Muscle layer of duodenum (tissue), 2 donors: ENCODE data around the gene ELN.
"Not testable (repeated sequence)": the region's sequence is repeated elsewhere in the genome, so short reads cannot be mapped to it uniquely, and the experiment has no call there.

ENCODE experiments used
- H3K27ac ChIP-seq: one replicate; pipeline ENCODE4 v1.7.0; 2013; ENCODE audit warnings: mild to moderate bottlenecking, low read length
- H3K27me3 ChIP-seq: one replicate; pipeline ENCODE4 v1.7.0; 2013; ENCODE audit warnings: low read depth, mild to moderate bottlenecking, control low read depth, low read length
- H3K36me3 ChIP-seq, 2 donors: one replicate each; pipeline ENCODE4 v1.7.0; 2013; ENCODE audit warnings: low read length in 2 of 2, control low read depth in 1 of 2, mild to moderate bottlenecking in 1 of 2; ENCODE audit not compliant: insufficient read depth in 2 of 2, control insufficient read depth in 1 of 2
- H3K4me1 ChIP-seq, 2 donors: one replicate each; pipeline ENCODE4 v1.7.0; 2013; ENCODE audit warnings: low read length in 2 of 2, mild to moderate bottlenecking in 2 of 2, control low read depth in 1 of 2, moderate library complexity in 1 of 2; ENCODE audit not compliant: insufficient read depth in 2 of 2, control insufficient read depth in 1 of 2
- H3K4me3 ChIP-seq, 2 donors: one replicate each; pipeline ENCODE4 v1.7.0; 2013; ENCODE audit warnings: low read length in 2 of 2, low read depth in 1 of 2, mild to moderate bottlenecking in 1 of 2
- H3K9me3 ChIP-seq, 2 donors: one replicate each; pipeline ENCODE4 v1.7.0; 2013; ENCODE audit warnings: low read length in 2 of 2, control low read depth in 1 of 2, mild to moderate bottlenecking in 1 of 2; ENCODE audit not compliant: control insufficient read depth in 1 of 2
- donor health status: healthy.

ELN gene

DNA sequence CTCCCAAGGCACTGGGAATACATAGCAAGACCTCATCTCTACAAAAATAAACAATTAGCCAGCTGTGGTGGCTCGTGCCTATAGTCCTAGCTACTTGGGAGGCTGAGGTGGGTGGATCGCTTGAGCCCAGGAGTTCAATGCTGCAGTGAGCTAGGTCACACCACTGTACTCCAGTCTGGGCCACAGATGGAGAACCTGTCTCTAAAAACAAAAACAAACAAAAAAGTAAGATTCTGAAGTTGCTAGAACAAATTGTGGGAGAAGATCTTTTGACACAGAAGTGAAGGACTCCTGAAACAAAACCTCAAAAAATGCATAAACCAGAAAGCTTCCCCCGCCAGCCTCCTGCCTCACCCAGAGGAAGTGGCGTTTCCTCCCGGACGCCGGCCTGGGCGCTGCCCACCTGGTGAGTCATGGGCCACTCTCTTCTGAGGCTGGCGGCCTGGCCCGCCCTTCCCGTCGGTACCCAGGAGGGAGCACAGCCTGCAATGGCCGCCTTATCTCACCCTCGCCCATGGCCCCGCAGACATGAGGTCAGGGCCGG, 25.4 kb upstream of the ELN start:
- H3K9me3 ChIP-seq = no peaks in the 10 kb centered on the region
- peaks cover 0 to 7% of the 10 kb centered on the region in 2 donors for H3K4me1 ChIP-seq

DNA sequence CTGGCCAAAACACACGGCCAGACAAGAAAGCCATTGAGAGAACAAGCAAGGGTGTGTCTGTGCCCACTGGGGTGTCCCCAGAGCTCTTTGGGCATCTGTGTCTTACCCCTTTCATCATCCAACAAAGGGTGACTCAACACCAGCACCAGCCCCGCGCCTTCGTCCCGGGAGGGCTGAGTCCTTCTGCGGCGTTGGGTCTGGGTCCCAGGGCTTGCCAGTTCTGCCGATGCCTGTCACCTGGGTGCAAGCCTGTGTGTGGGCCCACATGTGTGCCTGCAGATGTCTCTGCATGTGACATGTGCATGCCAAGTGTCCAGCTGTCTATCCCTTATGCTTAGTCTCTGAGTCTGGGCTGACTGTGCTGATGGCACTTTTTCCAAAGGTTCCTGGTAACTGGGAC, 24.4 kb upstream of the ELN start:
- Histone ChIP-seq H3K9me3 (no peaks in the 10 kb centered on the region), H3K36me3 (no peaks in the 10 kb centered on the region), H3K4me3 (no peak overlapping the region), H3K4me1 (peaks cover 0 to 7% of the 10 kb centered on the region in 2 donors), H3K27me3 (no peaks in the 10 kb centered on the region), H3K27ac (no peak overlapping the region)

More for the DNA sequence above, 25.4 kb upstream of the ELN start:
- Histone ChIP-seq H3K4me3 (no peak overlapping the region), H3K36me3 (no peaks in the 10 kb centered on the region), H3K27ac (no peak overlapping the region), H3K27me3 (no peaks in the 10 kb centered on the region)

DNA sequence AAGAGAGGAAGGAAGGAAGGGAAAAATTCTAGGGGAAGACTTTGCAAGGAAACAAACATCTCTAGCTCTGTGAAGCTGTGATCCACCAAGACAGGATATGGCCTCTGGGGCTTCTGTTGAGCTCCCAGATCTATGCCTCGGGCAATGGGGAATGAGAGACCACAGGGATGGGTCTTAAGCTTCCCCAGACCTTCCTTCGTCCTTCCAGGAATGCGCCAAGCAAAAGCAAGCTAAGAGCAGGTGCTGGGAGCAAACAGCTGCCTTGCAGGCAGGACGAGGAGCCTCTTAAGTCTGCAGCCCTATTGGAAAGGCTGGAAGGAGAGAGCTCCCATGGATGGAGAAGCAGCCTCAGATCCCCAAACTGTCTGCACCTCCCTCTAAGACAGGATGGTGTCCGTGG, 21.9 kb upstream of the ELN start:
- H3K27ac ChIP-seq = no peak overlapping the region
- H3K4me1 ChIP-seq = peaks cover 0 to 7% of the 10 kb centered on the region in 2 donors
- H3K4me3 ChIP-seq = no peak overlapping the region
- no peaks in the 10 kb centered on the region for H3K9me3 ChIP-seq
- H3K27me3 ChIP-seq = no peaks in the 10 kb centered on the region
- H3K36me3 ChIP-seq = no peaks in the 10 kb centered on the region

DNA sequence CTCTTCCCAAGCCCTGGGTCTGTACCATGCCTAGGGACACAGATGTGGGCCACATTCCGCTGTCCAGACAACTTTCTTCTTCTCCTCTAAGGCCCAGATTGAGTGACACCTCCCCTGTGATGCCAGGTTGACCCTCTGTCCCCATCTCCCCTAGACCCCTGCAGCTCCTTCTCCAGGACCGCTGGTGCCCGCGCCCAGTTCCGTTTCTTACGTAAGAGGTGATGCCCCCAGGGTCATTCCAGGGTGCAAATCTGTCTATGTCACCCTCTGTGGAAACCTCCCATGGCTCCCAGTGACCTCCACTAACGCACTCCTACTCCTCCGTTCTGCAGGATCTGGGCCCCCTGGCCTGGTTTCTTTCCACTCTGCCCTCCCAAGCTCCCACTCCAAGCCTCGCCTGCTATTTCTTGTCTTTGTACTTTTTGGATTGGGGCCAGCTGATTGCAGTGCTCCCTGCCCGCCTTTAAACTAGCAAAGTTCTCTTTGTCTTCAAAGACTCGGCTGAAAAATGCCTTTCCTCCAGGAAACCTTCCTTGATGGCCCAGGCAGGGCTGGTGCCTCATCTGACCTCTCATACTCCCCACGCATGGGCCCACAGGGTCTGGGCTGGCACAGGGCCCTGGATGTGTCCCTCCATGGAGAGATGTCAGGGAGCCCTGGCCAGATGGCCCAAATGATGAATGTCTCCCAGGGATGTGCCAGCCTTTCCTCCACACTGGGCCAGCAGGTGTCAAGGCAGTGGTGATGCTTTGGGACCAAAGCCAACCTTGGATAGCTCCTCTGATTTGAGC, 21.3 kb upstream of the ELN start:
- H3K4me3 ChIP-seq = no peak overlapping the region
- no peaks in the 10 kb centered on the region for H3K27me3 ChIP-seq
- H3K4me1 ChIP-seq = peaks cover 0 to 7% of the 10 kb centered on the region in 2 donors
- H3K27ac ChIP-seq = no peak overlapping the region
- no peaks in the 10 kb centered on the region for H3K36me3 ChIP-seq
- no peaks in the 10 kb centered on the region for H3K9me3 ChIP-seq

DNA sequence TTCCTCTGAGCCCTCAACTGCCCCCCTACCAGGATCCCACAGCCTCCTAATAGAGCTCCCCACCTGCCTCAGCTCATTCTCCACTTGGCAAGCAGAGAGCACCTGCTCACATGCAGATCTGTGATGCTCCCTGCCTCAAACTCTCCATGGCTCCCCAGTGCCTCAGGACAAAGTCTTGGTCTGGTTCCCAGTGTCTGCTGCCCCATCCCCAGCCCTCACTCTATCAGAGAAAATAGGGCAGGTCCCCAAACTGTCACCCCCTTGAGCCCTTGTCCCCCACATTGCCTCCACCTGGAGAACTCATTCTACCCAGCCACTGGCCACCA, 20.8 kb upstream of the ELN start:
- no peaks in the 10 kb centered on the region for H3K36me3 ChIP-seq
- no peaks in the 10 kb centered on the region for H3K27me3 ChIP-seq
- no peak overlapping the region for H3K4me3 ChIP-seq
- no peak overlapping the region for H3K27ac ChIP-seq
- H3K9me3 ChIP-seq = no peaks in the 10 kb centered on the region
- peaks cover 0 to 7% of the 10 kb centered on the region in 2 donors for H3K4me1 ChIP-seq

DNA sequence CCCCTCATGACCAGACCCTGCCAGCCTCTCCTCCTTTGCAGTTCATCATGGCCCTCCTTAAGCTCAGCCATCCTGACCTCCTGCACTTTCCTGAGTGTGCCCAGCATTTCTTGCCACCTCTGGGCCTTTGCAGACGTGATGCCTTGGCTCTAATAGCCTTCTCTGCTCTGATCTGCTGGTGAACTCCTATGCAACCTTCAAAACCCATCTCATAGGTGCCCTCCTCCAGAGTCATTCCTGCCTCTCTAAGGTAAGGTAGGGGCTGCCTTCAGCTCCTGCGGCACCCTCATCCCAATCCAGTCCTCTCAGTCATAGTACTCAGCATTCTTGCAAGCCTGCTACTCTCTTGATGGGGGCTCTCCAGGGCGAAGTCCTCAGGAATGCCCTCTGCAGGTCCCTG, 19.3 kb upstream of the ELN start:
- Histone ChIP-seq H3K36me3 (no peaks in the 10 kb centered on the region), H3K27me3 (no peaks in the 10 kb centered on the region), H3K27ac (no peak overlapping the region), H3K4me1 (peaks cover 0 to 7% of the 10 kb centered on the region in 2 donors), H3K9me3 (no peaks in the 10 kb centered on the region), H3K4me3 (no peak overlapping the region)

DNA sequence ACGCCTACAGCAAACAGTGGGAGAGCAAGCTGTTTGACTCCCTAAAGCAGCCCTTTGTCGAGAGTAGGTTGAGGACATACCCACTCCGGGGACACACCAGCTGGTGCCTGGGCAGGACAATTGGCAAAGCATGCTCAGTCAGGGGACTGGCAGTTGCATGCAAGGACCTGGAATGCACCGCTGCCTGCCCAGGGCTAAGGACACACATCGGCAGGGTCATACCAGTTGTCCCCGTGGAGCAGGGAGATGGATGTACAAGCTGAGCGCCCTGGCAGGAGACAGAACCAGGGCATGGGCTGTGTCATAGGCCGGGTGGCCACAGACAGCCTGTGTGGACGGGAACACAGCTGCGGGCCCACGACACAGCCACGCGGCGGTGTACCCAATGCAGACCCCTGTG, 18.3 kb upstream of the ELN start:
- H3K27ac ChIP-seq = no peak overlapping the region
- H3K4me3 ChIP-seq = no peak overlapping the region
- no peaks in the 10 kb centered on the region for H3K27me3 ChIP-seq
- no peaks in the 10 kb centered on the region for H3K36me3 ChIP-seq
- H3K9me3 ChIP-seq = no peaks in the 10 kb centered on the region
- H3K4me1 ChIP-seq = peaks cover 0 to 7% of the 10 kb centered on the region in 2 donors

DNA sequence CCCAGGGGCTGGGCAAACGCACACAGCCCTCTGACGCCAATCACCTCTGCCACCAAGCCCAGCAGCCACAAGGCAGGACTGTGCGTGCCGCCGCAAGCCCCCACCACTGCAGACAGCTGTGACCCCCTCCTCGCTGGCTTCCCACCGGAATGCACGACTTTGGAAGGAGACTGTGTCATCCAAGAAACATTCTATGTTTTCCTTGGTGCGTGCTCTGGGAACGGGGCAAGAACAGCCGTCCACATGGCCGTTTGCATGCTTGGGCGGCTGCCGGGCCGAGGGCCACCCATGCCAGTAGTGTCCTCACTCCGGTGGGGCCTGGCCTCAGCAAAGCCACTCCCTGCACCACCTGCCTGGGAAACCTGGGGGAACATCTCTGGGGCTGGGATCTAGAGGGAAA, 17.6 kb upstream of the ELN start:
- H3K27ac ChIP-seq = no peak overlapping the region

DNA sequence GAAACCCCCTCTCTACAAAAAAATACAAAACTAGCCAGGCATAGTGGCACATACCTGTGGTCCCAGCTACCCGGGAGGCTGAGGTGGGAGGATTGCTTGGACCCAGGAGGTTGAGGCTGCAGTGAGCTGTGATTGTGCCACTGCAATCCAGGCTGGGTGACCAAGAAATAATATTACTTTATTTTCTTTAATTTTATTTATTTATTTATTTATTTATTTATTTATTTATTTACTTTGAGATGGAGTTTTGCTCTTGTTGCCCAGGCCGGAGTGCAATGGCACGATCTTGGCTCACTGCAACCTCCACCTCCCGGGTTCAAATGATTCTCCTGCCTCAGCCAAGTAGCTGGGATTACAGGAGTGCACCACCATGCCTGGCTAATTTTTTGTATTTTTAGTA, 16.6 kb upstream of the ELN start:
- H3K27me3 ChIP-seq, H3K27ac ChIP-seq, H3K9me3 ChIP-seq: not testable (repeated sequence)

More for the DNA sequence above, 17.6 kb upstream of the ELN start:
- H3K4me3 ChIP-seq = no peak overlapping the region
- H3K9me3 ChIP-seq = no peaks in the 10 kb centered on the region
- H3K36me3 ChIP-seq = no peaks in the 10 kb centered on the region
- H3K27me3 ChIP-seq = no peaks in the 10 kb centered on the region
- H3K4me1 ChIP-seq = peaks cover 0 to 7% of the 10 kb centered on the region in 2 donors

DNA sequence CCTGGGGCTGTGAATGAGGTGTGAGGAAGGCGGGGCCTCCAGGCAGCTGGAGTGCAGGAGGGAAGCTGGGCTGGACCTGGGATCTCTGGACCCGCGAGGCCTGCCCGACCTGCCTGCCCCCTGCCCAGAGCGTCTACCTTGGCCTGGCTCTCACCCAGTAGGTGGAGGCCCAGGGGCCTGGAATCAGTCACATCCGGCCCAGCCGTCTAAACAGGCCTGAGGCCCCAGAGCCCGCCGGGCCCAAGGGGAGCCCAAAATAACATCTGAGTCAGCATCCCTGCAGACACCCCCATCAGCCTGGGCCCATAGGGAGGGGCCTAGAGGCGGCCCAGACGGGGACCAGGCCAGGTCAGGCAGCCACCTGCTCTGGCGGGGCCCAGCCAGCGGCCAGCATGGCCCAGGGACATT, 15.1 kb upstream of the ELN start:
- no peaks in the 10 kb centered on the region for H3K27me3 ChIP-seq
- H3K27ac ChIP-seq = no peak overlapping the region

More for the DNA sequence above, 16.6 kb upstream of the ELN start:
- H3K4me3 ChIP-seq, H3K4me1 ChIP-seq, H3K36me3 ChIP-seq: not testable (repeated sequence)

DNA sequence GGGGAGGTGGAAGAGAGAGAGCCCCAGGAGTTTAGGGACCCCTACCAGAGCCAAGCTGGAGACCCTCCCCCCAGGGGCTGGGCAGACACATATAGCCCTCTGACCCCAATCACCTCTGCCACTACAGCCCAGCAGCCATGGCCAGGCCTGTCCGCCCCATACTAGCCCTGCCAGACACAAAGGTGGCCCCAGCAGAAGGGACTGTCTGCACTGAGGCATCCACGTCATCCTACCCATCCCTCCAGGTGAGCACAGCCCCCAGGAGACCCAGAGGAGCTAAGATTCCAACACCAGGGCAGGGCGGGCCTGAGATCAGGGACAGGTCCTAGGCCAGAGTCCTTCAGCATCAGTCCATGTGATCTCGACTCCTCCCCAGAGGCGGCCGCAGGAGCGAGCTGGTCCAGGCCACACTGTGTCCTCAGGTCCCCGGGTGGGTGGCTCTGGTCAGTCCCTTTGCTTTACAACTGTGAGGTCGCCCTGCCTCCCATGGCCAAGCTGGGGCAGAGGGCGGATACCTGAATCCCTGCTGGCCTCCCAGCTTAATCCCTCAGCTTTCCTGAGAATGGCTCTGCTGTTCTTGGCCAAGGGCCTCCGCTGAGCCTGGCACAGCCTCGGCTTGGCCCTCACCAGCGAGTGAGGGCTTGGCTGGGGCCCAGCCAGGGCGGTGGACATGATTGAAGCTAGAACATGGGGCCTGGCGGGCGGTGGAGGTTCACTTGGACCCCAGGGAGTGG, 14.3 kb upstream of the ELN start:
- Histone ChIP-seq H3K4me1 (no peaks in the 10 kb centered on the region), H3K27ac (no peak overlapping the region), H3K36me3 (no peaks in the 10 kb centered on the region), H3K27me3 (no peaks in the 10 kb centered on the region), H3K4me3 (no peak overlapping the region), H3K9me3 (no peaks in the 10 kb centered on the region)

More for the DNA sequence above, 15.1 kb upstream of the ELN start:
- H3K4me1 ChIP-seq = no peaks in the 10 kb centered on the region
- H3K4me3 ChIP-seq = no peak overlapping the region
- H3K36me3 ChIP-seq = no peaks in the 10 kb centered on the region
- H3K9me3 ChIP-seq = no peaks in the 10 kb centered on the region
